B cell (primary cell): ENCODE data around the gene RMND1.

Experiments used
- EZH2 ChIP-seq: IDR thresholded peaks from 2 replicates; pipeline ENCODE4 v1.6.1; 2012; ENCODE audit warnings: borderline replicate concordance, low read depth, mild to moderate bottlenecking, moderate library complexity, low read length; ENCODE audit not compliant: insufficient read depth, poor library complexity, severe bottlenecking
- TF ChIP-seq, protein P1 (sequence below): fragments of 200-600 bp; IDR thresholded peaks from one replicate; pipeline ENCODE4 v1.8.0; 2022; ENCODE audit warnings: antibody characterized with exemption, mild to moderate bottlenecking

DNA sequence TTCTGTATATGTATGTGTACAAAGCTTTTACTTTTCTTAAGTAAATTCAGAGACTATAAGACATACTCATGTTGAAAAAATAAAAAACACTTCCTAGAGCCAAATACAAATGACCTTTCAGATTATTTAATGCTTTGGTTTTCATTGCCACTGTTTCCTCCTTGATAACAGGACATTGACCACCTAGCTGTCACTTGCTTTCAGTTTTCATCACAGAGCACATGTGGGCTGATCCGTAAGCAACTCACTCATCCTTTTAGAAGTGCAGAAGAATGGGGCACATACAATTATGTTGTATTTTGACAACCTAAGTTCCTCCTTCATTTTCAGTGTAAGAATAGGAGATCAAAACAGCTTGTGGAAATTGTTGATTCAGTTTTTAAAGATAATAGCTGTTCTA is 66.7 kb downstream of the RMND1 start:
- TF ChIP-seq, protein P1, sequence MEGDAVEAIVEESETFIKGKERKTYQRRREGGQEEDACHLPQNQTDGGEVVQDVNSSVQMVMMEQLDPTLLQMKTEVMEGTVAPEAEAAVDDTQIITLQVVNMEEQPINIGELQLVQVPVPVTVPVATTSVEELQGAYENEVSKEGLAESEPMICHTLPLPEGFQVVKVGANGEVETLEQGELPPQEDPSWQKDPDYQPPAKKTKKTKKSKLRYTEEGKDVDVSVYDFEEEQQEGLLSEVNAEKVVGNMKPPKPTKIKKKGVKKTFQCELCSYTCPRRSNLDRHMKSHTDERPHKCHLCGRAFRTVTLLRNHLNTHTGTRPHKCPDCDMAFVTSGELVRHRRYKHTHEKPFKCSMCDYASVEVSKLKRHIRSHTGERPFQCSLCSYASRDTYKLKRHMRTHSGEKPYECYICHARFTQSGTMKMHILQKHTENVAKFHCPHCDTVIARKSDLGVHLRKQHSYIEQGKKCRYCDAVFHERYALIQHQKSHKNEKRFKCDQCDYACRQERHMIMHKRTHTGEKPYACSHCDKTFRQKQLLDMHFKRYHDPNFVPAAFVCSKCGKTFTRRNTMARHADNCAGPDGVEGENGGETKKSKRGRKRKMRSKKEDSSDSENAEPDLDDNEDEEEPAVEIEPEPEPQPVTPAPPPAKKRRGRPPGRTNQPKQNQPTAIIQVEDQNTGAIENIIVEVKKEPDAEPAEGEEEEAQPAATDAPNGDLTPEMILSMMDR = no peak
- no peak for TF ChIP-seq EZH2
